B cell (primary cell): ENCODE data around the gene RNFT2. TPM values are rescaled to one million over a fixed set of nuclear protein-coding genes. Genes with fewer than 3 reads are reported as not detected.

Source experiments
- ATAC-seq: fragments of 200-7000 bp; cut with Tn5 transposase; one replicate; pipeline ENCODE4 v1.10.0; 2021; ENCODE audit warnings: low read depth, mild to moderate bottlenecking, moderate number of reproducible peaks, moderate library complexity
- CTCF ChIA-PET: fragments of 350-600 bp; sonication (Branson Sonifier 250); formaldehyde crosslinking; loops from one replicate; lab custom pipeline; 2021; ENCODE audit warnings: antibody characterized with exemption, inconsistent platforms; lab: Charles Lee
- POLR2A ChIA-PET: fragments of 350-600 bp; sonication (Branson Sonifier 250); formaldehyde crosslinking; loops from one replicate; lab custom pipeline; 2021; ENCODE audit warnings: antibody characterized with exemption; lab: Charles Lee
- DNase-seq: peaks from one replicate; pipeline ENCODE4 v3.0.0; 2013
- H2AFZ ChIP-seq: 2 replicates; pipeline ENCODE4 v1.6.1; 2012; ENCODE audit warnings: mild to moderate bottlenecking, low read depth, low read length; ENCODE audit not compliant: insufficient read depth, poor library complexity, severe bottlenecking
- H3K27ac ChIP-seq, 2 donors: 1 replicate in 1 of 2; 2 replicates in 1 of 2; pipeline ENCODE4 v1.5.1; 2012 to 2013; ENCODE audit warnings: low read length in 2 of 2, mild to moderate bottlenecking in 2 of 2, moderate library complexity in 1 of 2
- H3K27me3 ChIP-seq, 4 experiments: fragments of 200-600 bp in 1 of 4; sonication (generic) in 1 of 4; replicated peaks in 1 of 4; 1 replicate in 2 of 4; 2 replicates in 2 of 4; pipeline versions ENCODE4 v1.6.1 to v1.7.0; 2013 to 2016; ENCODE audit warnings: low read length in 3 of 4, mild to moderate bottlenecking in 2 of 4, mixed read lengths in 1 of 4, moderate library complexity in 1 of 4; ENCODE audit not compliant: insufficient read depth in 4 of 4, control insufficient read depth in 3 of 4; ENCODE audit errors: control extremely low read depth in 1 of 4
- H3K36me3 ChIP-seq, 2 experiments: replicated peaks in 1 of 2; 1 replicate in 1 of 2; 2 replicates in 1 of 2; pipeline versions ENCODE4 v1.6.1 to v1.7.1; 2013; ENCODE audit warnings: low read length in 1 of 2; ENCODE audit not compliant: insufficient read depth in 2 of 2, control insufficient read depth in 1 of 2; ENCODE audit errors: control extremely low read depth in 1 of 2, extremely low read depth in 1 of 2
- H3K4me1 ChIP-seq, 2 donors: fragments of 200-600 bp in 1 of 2; sonication (generic) in 1 of 2; 1 replicate in 1 of 2; 2 replicates in 1 of 2; pipeline versions ENCODE4 v1.5.1 to v1.6.1; 2013 to 2017; ENCODE audit warnings: low read length in 2 of 2; ENCODE audit not compliant: control insufficient read depth in 2 of 2, insufficient read depth in 2 of 2
- H3K4me2 ChIP-seq: replicated peaks from 2 replicates; pipeline ENCODE3; 2012; ENCODE audit warnings: mild to moderate bottlenecking, low read depth, low read length; ENCODE audit not compliant: poor library complexity, severe bottlenecking
- H3K4me3 ChIP-seq, 5 experiments: fragments of 200-600 bp in 1 of 5; sonication (generic) in 1 of 5; 1 replicate in 3 of 5; 2 replicates in 2 of 5; pipeline versions ENCODE4 v1.5.1 to v1.7.0; 2011 to 2016; ENCODE audit warnings: low read length in 4 of 5, mild to moderate bottlenecking in 4 of 5, low read depth in 2 of 5, control low read depth in 1 of 5, moderate library complexity in 1 of 5; ENCODE audit not compliant: insufficient read depth in 1 of 5; ENCODE audit errors: control extremely low read depth in 1 of 5, extremely low read depth in 1 of 5
- H3K79me2 ChIP-seq: fragments of 200-600 bp; sonication (generic); one replicate; pipeline ENCODE4 v1.6.0; 2016; ENCODE audit warnings: low read length; ENCODE audit not compliant: control insufficient read depth, insufficient read depth
- H3K9ac ChIP-seq: fragments of 200-600 bp; sonication (generic); 2 replicates; pipeline ENCODE4 v1.6.1; 2017; ENCODE audit warnings: mild to moderate bottlenecking, low read length, moderate library complexity
- H3K9me3 ChIP-seq, 3 donors: one replicate each; pipeline versions ENCODE4 v1.6.1 to v1.7.1; 2013; ENCODE audit warnings: low read length in 2 of 3; ENCODE audit not compliant: control insufficient read depth in 2 of 3, insufficient read depth in 1 of 3; ENCODE audit errors: control extremely low read depth in 1 of 3
- H4K20me1 ChIP-seq: 2 replicates; pipeline ENCODE4 v1.6.0; 2012; ENCODE audit warnings: mild to moderate bottlenecking, low read length; ENCODE audit not compliant: insufficient read depth, control insufficient read depth, poor library complexity, severe bottlenecking
- H3K27ac Mint-ChIP-seq: one replicate; pipeline ENCODE4 v1.8.0; 2021; ENCODE audit warnings: mixed read lengths
- H3K27me3 Mint-ChIP-seq: one replicate; pipeline ENCODE4 v1.8.0; 2021; ENCODE audit warnings: mixed read lengths
- H3K4me1 Mint-ChIP-seq: one replicate; pipeline ENCODE4 v1.8.0; 2021; ENCODE audit warnings: mixed read lengths
- H3K4me3 Mint-ChIP-seq: one replicate; pipeline ENCODE4 v1.8.0; 2021; ENCODE audit warnings: mixed read lengths
- H3K9me3 Mint-ChIP-seq: one replicate; pipeline ENCODE4 v1.8.0; 2022; ENCODE audit warnings: mixed read lengths; ENCODE audit not compliant: insufficient read depth
- CTCF ChIP-seq: fragments of 200-600 bp; IDR thresholded peaks from one replicate; pipeline ENCODE4 v1.8.0; 2022; ENCODE audit warnings: antibody characterized with exemption, mild to moderate bottlenecking
- EZH2 ChIP-seq: IDR thresholded peaks from 2 replicates; pipeline ENCODE4 v1.6.1; 2012; ENCODE audit warnings: borderline replicate concordance, low read depth, mild to moderate bottlenecking, moderate library complexity, low read length; ENCODE audit not compliant: insufficient read depth, poor library complexity, severe bottlenecking
- WGBS: methylation state at CpG from one replicate; pipeline ENCODE4 v1.1.5; 2013; ENCODE audit warnings: missing lambda C conversion rate; ENCODE audit not compliant: insufficient coverage; 5-methylcytosine and 5-hydroxymethylcytosine counted together
- intact Hi-C: fragments of 100-400 bp; cut with micrococcal nuclease; formaldehyde crosslinking; loops from one replicate; pipeline ENCODE4 v1.10.0; 2022
- polyA plus RNA-seq: library from polyadenylated mRNA; depleted of rRNA; stranded (reverse); fragments of >200 nt; gene quantifications from 2 replicates; pipeline ENCODE4 v1.2.3, GENCODE V29; 2012
- total RNA-seq, 2 donors: library from RNA; stranded (reverse); fragments of 120-200 nt in 1 of 2; gene quantifications; 1 replicate in 1 of 2; 2 replicates in 1 of 2; pipeline versions ENCODE4 v1.2.3 to v1.2.4, GENCODE V29; 2013 to 2022

RNFT2 gene
- total and polyA plus RNA-seq, 2 donors (not counting 1 experiment from before 2014, with no cell fraction given), result 5.2 to 18.2 TPM

GRCh38 chr12:116714175-116714574 lies 23.9 kb upstream of the RNFT2 start:
- H3K4me1 ChIP-seq, result peaks cover 2 to 4% of the 10 kb centered on the region in 2 donors
- H3K27ac ChIP-seq, result no peak overlapping the region
- H3K9me3 ChIP-seq, result no peaks in the 10 kb centered on the region
- H3K27me3 Mint-ChIP-seq, result no peaks in the 10 kb centered on the region
- ATAC-seq (no peak), DNase-seq (no peak)
- no peak overlapping the region for H3K4me3 ChIP-seq
- ChIA-PET POLR2A (no interaction called here), CTCF (interaction anchor here (1.7 kb wide), 1 partner anchor 11 kb away, joined by 4 read pairs; no protein-coding TSS in a partner anchor)
- intact Hi-C loops, result no loop called here
- peaks cover 0 to 35% of the 10 kb centered on the region in 2 experiments for H3K36me3 ChIP-seq
- H3K9ac ChIP-seq, result no peak overlapping the region
- no peak overlapping the region for H3K4me2 ChIP-seq
- no peaks in the 10 kb centered on the region for H3K9me3 Mint-ChIP-seq
- 88% methylated on average over 7 of the region's 9 CpGs for WGBS
- H3K27me3 ChIP-seq, result peaks cover 0 to 3% (median 2%) of the 10 kb centered on the region in 4 experiments
- H3K79me2 ChIP-seq, result no peaks in the 10 kb centered on the region
- no peak overlapping the region for H3K4me3 Mint-ChIP-seq
- H4K20me1 ChIP-seq, result no peaks in the 10 kb centered on the region
- no peak overlapping the region for H2AFZ ChIP-seq
- peaks cover 19% of the 10 kb centered on the region for H3K4me1 Mint-ChIP-seq
- H3K27ac Mint-ChIP-seq, result no peak overlapping the region
- TF ChIP-seq CTCF, result no peak
- TF ChIP-seq EZH2, result no peak

DNA sequence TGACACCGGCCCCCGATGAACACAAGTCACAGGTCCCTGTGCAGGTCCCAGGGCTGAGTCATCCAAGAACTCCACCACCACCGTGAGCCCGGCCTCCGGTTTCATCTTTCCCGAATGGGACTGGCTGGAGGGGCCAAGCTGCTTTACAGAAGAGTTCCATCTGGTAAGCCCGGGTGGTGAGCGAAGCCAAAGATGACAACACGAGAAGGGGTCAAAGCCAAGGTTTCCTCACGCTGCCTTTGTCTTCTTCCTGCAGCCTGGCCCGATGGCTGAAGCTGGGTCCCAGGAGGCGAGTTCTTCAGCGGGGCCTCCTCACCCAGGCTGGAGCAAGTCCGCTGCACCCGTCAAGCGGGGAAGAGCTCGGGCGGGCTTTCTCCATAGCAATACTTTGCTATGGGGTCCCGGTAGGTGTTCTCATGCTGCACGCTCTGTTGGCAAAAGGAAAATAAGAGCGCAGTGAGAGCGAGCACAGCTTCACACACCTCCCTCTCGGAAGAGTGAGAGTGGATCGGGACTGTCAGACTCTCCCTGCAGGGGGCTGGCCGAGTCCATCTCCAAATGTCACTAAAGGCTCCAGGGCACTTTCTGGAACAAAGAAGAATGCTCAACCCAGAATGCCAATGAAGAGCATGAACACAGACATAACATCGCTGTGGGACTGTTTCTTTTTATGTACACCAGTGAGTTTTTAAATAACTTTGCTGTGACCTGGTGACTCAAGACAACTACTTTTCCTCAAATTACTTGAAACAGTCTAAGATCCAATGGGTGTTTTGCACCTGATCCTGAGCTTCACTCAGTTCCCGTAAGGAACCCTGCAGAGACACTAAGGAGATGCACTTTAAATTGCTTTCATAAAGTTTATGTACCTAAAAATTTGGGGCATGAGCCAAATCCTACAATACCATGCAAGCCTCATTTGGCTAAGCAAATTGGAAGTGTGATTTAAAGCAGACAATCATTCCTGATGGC lies 20.4 kb upstream of the RNFT2 start:
- CTCF ChIA-PET, result interaction anchor here (3.2 kb wide), 1 partner anchor 8 kb away, joined by 19 read pairs; no protein-coding TSS in a partner anchor

More for the DNA sequence above, 20.4 kb upstream of the RNFT2 start:
- intact Hi-C loops, result no loop called here
- H3K27ac ChIP-seq, result peak overlapping the region in 1 of 2 donors; percentile 27
- 98% methylated on average over 25 of the region's 27 CpGs for WGBS
- no peak overlapping the region for H3K4me2 ChIP-seq
- Mint-ChIP-seq H3K4me1 (peaks cover 18% of the 10 kb centered on the region), H3K27me3 (no peaks in the 10 kb centered on the region), H3K27ac (no peak overlapping the region), H3K9me3 (no peaks in the 10 kb centered on the region), H3K4me3 (no peak overlapping the region)
- ATAC-seq (no peak), DNase-seq (no peak)
- H3K4me3 ChIP-seq, result no peak overlapping the region
- H3K79me2 ChIP-seq, result peaks cover 6% of the 10 kb centered on the region
- no peaks in the 10 kb centered on the region for H3K9me3 ChIP-seq
- no peak overlapping the region for H2AFZ ChIP-seq
- TF ChIP-seq EZH2 (no peak), CTCF (no peak)
- no peaks in the 10 kb centered on the region for H3K27me3 ChIP-seq
- H4K20me1 ChIP-seq, result no peaks in the 10 kb centered on the region
- H3K36me3 ChIP-seq, result peaks cover 0 to 66% of the 10 kb centered on the region in 2 experiments
- no peaks in the 10 kb centered on the region for H3K4me1 ChIP-seq
- H3K9ac ChIP-seq, result no peak overlapping the region
- POLR2A ChIA-PET, result interaction anchor here (0.5 kb wide), 1 partner anchor 206 kb away, joined by 5 read pairs; no protein-coding TSS in a partner anchor
